ENCODE results near the gene URI1. TPM values are rescaled to one million over a fixed set of nuclear protein-coding genes. Genes with fewer than 3 reads are reported as not detected.
A peak's percentile ranks its signal among the peaks of the same experiment; 100 is the strongest.
"Not testable (repeated sequence)": the region's sequence is repeated elsewhere in the genome, so short reads cannot be mapped to it uniquely, and the experiment has no call there.

The URI1 gene
- total RNA-seq (ENCODE audit: insufficient read depth, low replicate concordance): 53.4 TPM

- DNase-seq (ENCODE audit: low spot score): peak; percentile 89
These were observed at the start of gene URI1 for GRCh38 chr19:29941828-29942403. Gene URI1, plus strand, starts transcription at chr19:29942239. Its CDS starts 309 bp downstream, at chr19:29942548.

- DNase-seq (ENCODE audit: low spot score): peak; percentile 90
These were observed 48.3 kb upstream of the URI1 start for GRCh38 chr19:29893606-29894284.

GRCh38 chr19:29896802-29897201, 45.2 kb upstream of the URI1 start:
- no peak for DNase-seq (ENCODE audit: low spot score)

- DNase-seq (ENCODE audit: low spot score): no peak
These were observed 44.6 kb upstream of the URI1 start for GRCh38 chr19:29897466-29897865.

- DNase-seq (ENCODE audit: low spot score): no peak
These were observed 38.0 kb upstream of the URI1 start for GRCh38 chr19:29904017-29904416.

GRCh38 chr19:29908963-29909944, 32.8 kb upstream of the URI1 start:
- DNase-seq (ENCODE audit: low spot score): no peak

- no peak for DNase-seq (ENCODE audit: low spot score)
These were observed 27.1 kb upstream of the URI1 start for GRCh38 chr19:29914933-29915332.

GRCh38 chr19:29915832-29916231, 26.2 kb upstream of the URI1 start:
- DNase-seq (ENCODE audit: low spot score): not testable (repeated sequence)

- no peak for DNase-seq (ENCODE audit: low spot score)
These were observed 24.1 kb upstream of the URI1 start for GRCh38 chr19:29917911-29918310.

- DNase-seq (ENCODE audit: low spot score): no peak
These were observed 23.1 kb upstream of the URI1 start for GRCh38 chr19:29918891-29919290.

GRCh38 chr19:29922972-29923371, 19.1 kb upstream of the URI1 start:
- DNase-seq (ENCODE audit: low spot score): no peak

- no peak for DNase-seq (ENCODE audit: low spot score)
These were observed 18.4 kb upstream of the URI1 start for GRCh38 chr19:29923653-29924052.

- DNase-seq (ENCODE audit: low spot score): no peak
These were observed 16.0 kb upstream of the URI1 start for GRCh38 chr19:29926031-29926430.

- no peak for DNase-seq (ENCODE audit: low spot score)
These were observed 15.2 kb upstream of the URI1 start for GRCh38 chr19:29926801-29927200.

- DNase-seq (ENCODE audit: low spot score): peak; percentile 46
These were observed 14.0 kb upstream of the URI1 start for GRCh38 chr19:29927944-29928625.

- no peak for DNase-seq (ENCODE audit: low spot score)
These were observed 13.2 kb upstream of the URI1 start for GRCh38 chr19:29928831-29929230.

GRCh38 chr19:29934257-29934656, 7.8 kb upstream of the URI1 start:
- no peak for DNase-seq (ENCODE audit: low spot score)

- DNase-seq (ENCODE audit: low spot score): no peak
These were observed 7.3 kb upstream of the URI1 start for GRCh38 chr19:29934781-29935180.

GRCh38 chr19:29936409-29936808, 5.6 kb upstream of the URI1 start:
- no peak for DNase-seq (ENCODE audit: low spot score)

GRCh38 chr19:29939628-29940027, 2.4 kb upstream of the URI1 start:
- DNase-seq (ENCODE audit: low spot score): no peak

GRCh38 chr19:29940971-29941585, 961 bp upstream of the URI1 start:
- DNase-seq (ENCODE audit: low spot score): no peak

Data from umbilical cord (tissue), 2 donors.